HepG2 (cell line): ENCODE measurements around the gene SHISAL1. TPM values are rescaled to one million over a fixed set of nuclear protein-coding genes. Genes with fewer than 3 reads are reported as not detected.

Source experiments
- ATAC-seq: fragments of 200-7000 bp; cut with Tn5 transposase; 3 replicates; pipeline ENCODE4 v1.9.1; 2020; ENCODE audit warnings: mild to moderate bottlenecking, moderate library complexity
- BruUV-seq: library from RNA; stranded (reverse); fragments of 400-500 nt; replicated peaks from 2 replicates; lab custom pipeline; 2021; lab: Mats Ljungman, UMichigan
- CTCF ChIA-PET: fragments of 300-600 bp; formaldehyde crosslinking; extraction: SDS; loops from one replicate; lab custom pipeline; 2021; ENCODE audit warnings: low total read pairs, inconsistent platforms, low intra/inter-chr PET ratio; lab: Yijun Ruan, JAX
- POLR2A ChIA-PET: fragments of 350-600 bp; sonication (Branson Sonifier 250); formaldehyde crosslinking; loops from one replicate; lab custom pipeline; 2020; ENCODE audit warnings: antibody characterized with exemption, inconsistent platforms; lab: Yijun Ruan, JAX
- DNase-seq: peaks from one replicate; pipeline ENCODE4 v3.0.0-alpha.2; 2015; ENCODE audit warnings: low spot score
- FAIRE-seq: peaks from 3 replicates; lab custom pipeline; 2011; peaks lifted over from hg19 to GRCh38; lab: Jason Lieb, UNC
- H2AFZ ChIP-seq: one replicate; pipeline ENCODE4 v1.6.1; 2011; ENCODE audit warnings: low read length, inconsistent platforms
- H3K27ac ChIP-seq: fragments of 300-600 bp; 3 replicates; pipeline ENCODE4 v1.8.0; 2011; ENCODE audit warnings: mixed run types, mild to moderate bottlenecking, mixed read lengths, low read length, inconsistent platforms; ENCODE audit not compliant: insufficient read depth; ENCODE audit errors: extremely low read length
- H3K27me3 ChIP-seq, 2 experiments: fragments of 200-600 bp in 1 of 2; 2 replicates in 1 of 2; 3 replicates in 1 of 2; pipeline versions ENCODE4 v1.6.0 to v1.8.0; 2011; ENCODE audit warnings: low read length in 2 of 2, mild to moderate bottlenecking in 2 of 2, moderate library complexity in 2 of 2, inconsistent platforms in 1 of 2; ENCODE audit not compliant: insufficient read depth in 2 of 2, control insufficient read depth in 1 of 2
- H3K36me3 ChIP-seq, 2 experiments: fragments of 200-600 bp in 1 of 2; replicated peaks in 1 of 2; 2 replicates in 1 of 2; 3 replicates in 1 of 2; pipeline versions ENCODE4 v1.5.1 to v1.8.0; 2011; ENCODE audit warnings: low read length in 2 of 2, inconsistent platforms in 1 of 2; ENCODE audit not compliant: insufficient read depth in 2 of 2, control insufficient read depth in 1 of 2
- H3K4me1 ChIP-seq: 2 replicates; pipeline ENCODE4 v1.5.1; 2012; ENCODE audit warnings: low read length, inconsistent platforms; ENCODE audit not compliant: insufficient read depth
- H3K4me2 ChIP-seq: 2 replicates; pipeline ENCODE4 v1.6.0; 2011; ENCODE audit warnings: low read depth, low read length, inconsistent platforms
- H3K4me3 ChIP-seq, 3 experiments: fragments of 200-600 bp in 1 of 3; sonication (generic), shearing (Covaris generic) in 1 of 3; replicated peaks in 1 of 3; 2 replicates each; pipeline ENCODE4 v1.5.1; 2011 to 2016; ENCODE audit warnings: low read length in 3 of 3, inconsistent platforms in 2 of 3, low read depth in 2 of 3, mild to moderate bottlenecking in 2 of 3, control low read depth in 1 of 3, mixed read lengths in 1 of 3; ENCODE audit not compliant: insufficient read depth in 1 of 3
- H3K79me2 ChIP-seq: one replicate; pipeline ENCODE4 v1.6.1; 2011; ENCODE audit warnings: low read length, inconsistent platforms; ENCODE audit not compliant: insufficient read depth
- H3K9ac ChIP-seq: 2 replicates; pipeline ENCODE4 v1.6.0; 2011; ENCODE audit warnings: mild to moderate bottlenecking, low read depth, low read length, inconsistent platforms; ENCODE audit not compliant: insufficient read depth
- H3K9me3 ChIP-seq: 2 replicates; pipeline ENCODE4 v1.5.1; 2012; ENCODE audit warnings: mild to moderate bottlenecking, low read length
- H4K20me1 ChIP-seq: 2 replicates; pipeline ENCODE4 v1.6.0; 2011; ENCODE audit warnings: inconsistent platforms, mild to moderate bottlenecking, low read length, moderate library complexity; ENCODE audit not compliant: insufficient read depth
- FOXK2 ChIP-seq: fragments of 450-650 bp; IDR thresholded peaks from 2 replicates; pipeline ENCODE4 v1.6.1; 2016
- ZNF441 ChIP-seq: sonication (generic); formaldehyde crosslinking; IDR thresholded peaks from 2 replicates; pipeline ENCODE4 v1.7.0; 2021; ENCODE audit warnings: missing genetic modification reagents, borderline replicate concordance
- WGBS: methylation state at CpG from one replicate; pipeline ENCODE4 v1.1.6; 2017; ENCODE audit warnings: low lambda C conversion rate; 5-methylcytosine and 5-hydroxymethylcytosine counted together
- in situ Hi-C: cut with HindIII; loops from 2 replicates; pipeline ENCODE4 v1.10.0; 2017; ENCODE audit warnings: low pct_unique_long_range_greater_than_20kb; ENCODE audit not compliant: extremely low pct_ligation_motif_present
- intact Hi-C: fragments of 100-400 bp; cut with micrococcal nuclease; formaldehyde crosslinking; loops from one replicate; pipeline ENCODE4 v1.10.0; 2022; ENCODE audit not compliant: unreplicated experiment
- polyA plus RNA-seq, 8 experiments: library from polyadenylated mRNA; depleted of rRNA in 3 of 8; stranded (reverse) in 7 of 8; unstranded in 1 of 8; fragments of >200 nt; fragmentation: Illumina TruSeq in 4 of 8; extraction: Trizol in 4 of 8; gene quantifications; 2 replicates each; pipeline versions ENCODE4 v1.2.1 to v1.2.3, GENCODE V29; 2011 to 2016; ENCODE audit warnings: low read depth in 4 of 8, missing spikeins in 1 of 8, mixed read lengths in 1 of 8; ENCODE audit not compliant: insufficient read depth in 1 of 8
- total RNA-seq, 5 experiments: library from RNA; depleted of rRNA; stranded (reverse); fragments of >200 nt; fragmentation: Illumina TruSeq; extraction: Trizol; gene quantifications; 2 replicates each; pipeline ENCODE4 v1.2.3, GENCODE V29; 2016; ENCODE audit warnings: low read depth in 1 of 5
- TF ChIP-seq, protein P1 (sequence below): fragments of 450-650 bp; IDR thresholded peaks from 2 replicates; pipeline ENCODE4 v1.6.1; 2016

The SHISAL1 gene
- total and polyA plus RNA-seq, 2 of the 13 experiments (the other 11 are each of a cell fraction or from before 2014, with no cell fraction given), result not detected

- ChIA-PET CTCF (no interaction called here), POLR2A (no interaction called here)
- H4K20me1 ChIP-seq, result no peaks in the 10 kb centered on the region
- no peaks in the 10 kb centered on the region for H3K4me1 ChIP-seq
- no peak for DNase-seq
- H3K36me3 ChIP-seq, result no peaks in the 10 kb centered on the region
- intact Hi-C loops (no loop called here), in situ Hi-C loops (no loop called here)
- H3K27ac ChIP-seq, result no peak overlapping the region
- FAIRE-seq, result no peak
- H3K9ac ChIP-seq, result no peak overlapping the region
- peaks cover 11% of the 10 kb centered on the region for H3K9me3 ChIP-seq
- WGBS, result 2% methylated on average over 2 of the region's 2 CpGs
- no peak for ATAC-seq
- H2AFZ ChIP-seq, result no peak overlapping the region
- no TSS peak for BruUV-seq
- no peak overlapping the region for H3K4me2 ChIP-seq
- H3K79me2 ChIP-seq, result no peaks in the 10 kb centered on the region
- no peak for TF ChIP-seq ZNF441 (CRISPR knock-in tag)
- H3K4me3 ChIP-seq, result no peak overlapping the region
- no peaks in the 10 kb centered on the region; a peak in 1 of 5 replicates for H3K27me3 ChIP-seq
These were observed 57.9 kb downstream of the SHISAL1 start for GRCh38 chr22:44254811-44255210.

GRCh38 chr22:44249376-44250147 lies 63.2 kb downstream of the SHISAL1 start:
- WGBS, result 68% methylated on average over 12 of the region's 12 CpGs
- Histone ChIP-seq H3K36me3 (no peaks in the 10 kb centered on the region), H3K4me2 (no peak overlapping the region), H4K20me1 (no peaks in the 10 kb centered on the region), H2AFZ (no peak overlapping the region), H3K27ac (no peak overlapping the region), H3K4me3 (no peak overlapping the region), H3K79me2 (no peaks in the 10 kb centered on the region), H3K9me3 (peaks cover 22% of the 10 kb centered on the region), H3K9ac (no peak overlapping the region), H3K27me3 (no peaks in the 10 kb centered on the region; a peak in 1 of 5 replicates), H3K4me1 (no peaks in the 10 kb centered on the region)
- intact Hi-C loops, result no loop called here
- no peak for FAIRE-seq
- ChIA-PET POLR2A (no interaction called here), CTCF (no interaction called here)
- TF ChIP-seq FOXK2, result no peak
- TF ChIP-seq, protein P1, sequence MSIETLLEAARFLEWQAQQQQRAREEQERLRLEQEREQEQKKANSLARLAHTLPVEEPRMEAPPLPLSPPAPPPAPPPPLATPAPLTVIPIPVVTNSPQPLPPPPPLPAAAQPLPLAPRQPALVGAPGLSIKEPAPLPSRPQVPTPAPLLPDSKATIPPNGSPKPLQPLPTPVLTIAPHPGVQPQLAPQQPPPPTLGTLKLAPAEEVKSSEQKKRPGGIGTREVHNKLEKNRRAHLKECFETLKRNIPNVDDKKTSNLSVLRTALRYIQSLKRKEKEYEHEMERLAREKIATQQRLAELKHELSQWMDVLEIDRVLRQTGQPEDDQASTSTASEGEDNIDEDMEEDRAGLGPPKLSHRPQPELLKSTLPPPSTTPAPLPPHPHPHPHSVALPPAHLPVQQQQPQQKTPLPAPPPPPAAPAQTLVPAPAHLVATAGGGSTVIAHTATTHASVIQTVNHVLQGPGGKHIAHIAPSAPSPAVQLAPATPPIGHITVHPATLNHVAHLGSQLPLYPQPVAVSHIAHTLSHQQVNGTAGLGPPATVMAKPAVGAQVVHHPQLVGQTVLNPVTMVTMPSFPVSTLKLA, result peak; percentile 91
- BruUV-seq, result no TSS peak
- in situ Hi-C loops, result no loop called here
- no peak for DNase-seq
- ATAC-seq, result no peak
